DMS114 treated with DMSO at 0.1 percent for 48 hours (cell line): ENCODE measurements around the gene MTA3.
A peak's percentile ranks its signal among the peaks of the same experiment; 100 is the strongest.
"Not testable (repeated sequence)": the region's sequence is repeated elsewhere in the genome, so short reads cannot be mapped to it uniquely, and the experiment has no call there.

Source experiments
- DNase-seq: peaks from one replicate; lab custom pipeline; 2025; ENCODE audit not compliant: unreplicated experiment; lab: John Stamatoyannopoulos, UW

The MTA3 gene

GRCh38 chr2:42567364-42567763 is 1.1 kb upstream of the MTA3 start:
- DNase-seq = no peak

GRCh38 chr2:42567806-42568400 is 529 bp upstream of the MTA3 start:
- no peak for DNase-seq

- DNase-seq = no peak
Measured at GRCh38 chr2:42569116-42569711, 782 bp downstream of the MTA3 start.

DNA sequence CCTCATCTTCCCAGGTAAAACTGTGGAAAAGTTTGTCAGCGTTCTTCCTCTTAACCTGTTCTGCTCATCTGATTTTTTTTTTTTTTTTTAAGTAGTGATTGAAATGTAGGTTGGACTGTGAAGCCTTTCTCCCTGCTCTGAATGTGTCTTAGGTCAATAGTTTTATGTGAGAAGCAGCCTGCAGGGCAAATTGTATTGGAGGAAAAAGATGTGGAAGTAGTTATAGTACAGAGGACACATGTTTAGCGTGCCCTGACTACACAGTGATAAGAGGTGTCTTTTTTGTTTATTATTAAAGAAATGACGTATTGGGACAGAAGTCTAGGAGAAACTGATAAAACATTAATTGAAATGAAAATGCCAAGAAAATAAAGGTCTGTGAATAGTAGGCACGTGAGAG is 1.5 kb downstream of the MTA3 start:
- no peak for DNase-seq

DNA sequence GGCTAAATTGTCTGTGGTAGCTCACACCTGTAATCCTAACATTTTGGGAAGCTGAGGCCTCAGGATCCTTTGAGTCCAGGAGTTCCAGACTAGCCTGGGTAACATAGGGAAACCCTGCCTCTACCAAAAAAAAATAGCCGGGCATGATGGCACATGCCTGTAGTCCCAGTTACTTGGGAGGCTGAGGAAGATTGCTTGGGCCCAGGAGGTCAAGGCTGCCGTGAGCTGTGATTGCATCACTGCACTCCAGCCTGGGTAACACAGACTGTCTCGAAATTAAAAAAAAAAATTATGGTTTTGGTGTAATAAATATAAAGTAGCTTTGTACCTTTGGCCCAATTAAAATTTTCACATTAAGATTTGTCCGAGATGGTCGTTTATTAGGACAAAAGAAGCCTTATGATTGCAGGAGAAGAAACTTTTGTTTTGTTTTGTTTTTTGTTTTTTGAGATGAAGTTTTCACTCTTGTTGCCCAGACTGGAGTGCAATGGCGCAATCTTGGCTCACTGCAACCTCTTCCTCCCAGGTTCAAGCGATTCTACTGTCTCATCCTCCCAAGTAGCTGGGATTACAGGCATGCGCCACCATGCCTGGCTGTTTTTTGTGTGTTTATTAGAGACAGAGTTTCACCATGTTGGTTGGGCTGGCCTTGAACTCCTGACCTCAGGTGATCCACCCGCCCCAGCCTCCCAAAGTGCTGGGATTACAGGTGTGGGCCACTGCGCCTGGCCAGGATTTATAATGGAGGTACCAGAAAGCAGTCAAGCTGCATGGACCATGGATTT is 4.1 kb downstream of the MTA3 start:
- no peak for DNase-seq

DNA sequence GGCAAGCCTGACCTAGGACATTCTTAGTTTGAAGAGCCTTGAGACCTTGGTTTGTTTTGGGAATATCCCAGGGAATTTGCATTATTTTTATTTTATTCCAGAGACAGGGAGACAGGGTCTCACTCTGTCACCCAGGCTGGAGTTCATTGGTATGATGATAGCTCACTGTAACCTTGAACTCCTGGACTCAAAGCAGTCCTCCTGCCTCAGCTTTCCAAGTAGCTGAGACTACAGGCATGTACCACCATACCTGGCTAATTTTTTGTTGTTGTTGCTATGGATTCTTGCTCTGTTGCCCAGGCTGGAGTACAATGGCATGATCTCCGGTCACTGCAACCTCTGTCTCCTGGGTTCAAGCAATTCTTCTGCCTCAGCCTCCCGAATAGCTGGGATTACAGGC is 4.8 kb downstream of the MTA3 start:
- DNase-seq = no peak

DNA sequence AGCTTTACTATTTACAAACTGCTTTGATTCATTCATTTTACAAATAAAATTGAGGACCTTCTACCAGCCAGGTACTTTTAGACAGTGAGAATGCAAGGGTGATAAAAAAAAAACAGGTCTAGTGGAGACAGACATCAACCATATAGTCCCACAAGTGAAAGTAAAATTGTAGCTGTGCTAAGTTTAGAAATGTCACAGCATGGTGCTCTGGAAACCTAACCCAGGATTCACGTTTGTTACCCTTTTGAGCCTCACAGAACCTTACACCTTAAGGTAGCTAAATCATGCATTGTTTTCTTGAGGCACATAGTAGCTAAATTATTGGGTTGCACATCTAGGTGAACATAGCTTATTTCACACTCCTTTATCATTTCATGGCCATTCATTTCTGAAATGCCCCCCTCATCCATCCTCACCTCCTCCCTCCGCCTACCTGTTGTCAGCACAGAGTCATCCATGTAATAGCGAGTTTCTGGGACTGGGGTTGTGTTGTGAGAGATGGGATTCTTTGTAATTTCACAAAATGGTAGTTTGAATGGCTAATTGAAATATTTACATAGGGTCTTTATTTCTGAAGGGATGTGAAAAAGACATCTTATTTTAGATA is 7.1 kb downstream of the MTA3 start:
- DNase-seq = no peak

DNA sequence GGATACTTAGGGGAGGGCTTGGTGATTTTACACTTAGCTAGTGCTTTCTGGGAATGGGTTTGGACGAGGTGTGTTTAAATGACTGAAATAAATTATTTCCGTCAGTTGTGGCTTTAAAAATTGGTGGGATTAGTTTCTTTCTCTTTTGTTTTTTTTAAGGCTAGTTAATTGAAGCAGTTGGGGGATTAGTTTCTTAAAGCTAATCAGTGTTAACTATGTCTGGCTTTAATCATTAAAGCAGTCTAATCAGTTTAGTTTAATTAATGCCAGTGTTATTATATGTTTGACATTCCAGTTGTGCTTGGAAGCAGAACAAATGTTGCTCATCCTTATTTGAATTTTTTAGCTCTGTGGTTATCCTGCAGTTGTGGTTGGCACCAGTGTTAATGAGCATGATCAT is 10.2 kb downstream of the MTA3 start:
- DNase-seq = no peak

- no peak for DNase-seq
Measured at GRCh38 chr2:42581257-42581656, 12.8 kb downstream of the MTA3 start.

DNA sequence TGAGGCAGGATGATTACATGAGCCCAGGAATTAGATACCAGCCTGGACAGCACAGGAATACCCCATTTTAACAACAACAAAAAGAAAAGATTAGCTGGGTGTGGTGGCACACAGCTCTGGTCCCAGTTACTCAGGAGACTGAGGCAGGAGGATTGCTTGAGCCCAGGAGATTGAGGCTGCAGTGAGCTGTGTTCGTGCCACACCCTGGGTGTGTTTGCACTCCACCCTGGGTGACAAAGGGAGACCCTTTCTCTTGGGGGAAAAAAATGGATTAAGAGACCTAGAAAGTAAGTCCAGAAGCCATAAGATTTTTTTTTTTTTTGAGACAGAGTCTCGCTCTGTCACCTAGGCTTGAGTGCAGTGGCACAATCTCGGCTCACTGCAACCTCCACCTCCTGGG is 16.2 kb downstream of the MTA3 start:
- DNase-seq = not testable (repeated sequence)

DNA sequence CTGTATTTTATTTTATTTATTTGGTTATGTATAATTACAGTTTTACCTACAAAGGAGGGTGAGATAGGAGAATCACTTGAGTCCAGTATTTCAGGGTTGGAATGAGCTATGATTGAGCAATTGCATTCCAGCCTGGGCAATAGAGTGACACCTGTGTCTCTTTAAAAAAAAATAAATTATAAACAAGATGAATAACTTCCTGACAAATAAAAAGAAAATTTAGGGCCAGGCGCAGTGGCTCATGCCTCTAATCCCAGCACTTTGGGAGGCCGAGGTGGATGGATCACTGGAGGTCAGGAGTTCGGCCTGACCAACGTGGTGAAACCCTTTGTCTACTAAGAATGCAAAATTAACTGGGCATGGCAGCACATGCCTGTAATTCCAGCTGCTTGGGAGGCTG is 17.3 kb downstream of the MTA3 start:
- DNase-seq = no peak

DNA sequence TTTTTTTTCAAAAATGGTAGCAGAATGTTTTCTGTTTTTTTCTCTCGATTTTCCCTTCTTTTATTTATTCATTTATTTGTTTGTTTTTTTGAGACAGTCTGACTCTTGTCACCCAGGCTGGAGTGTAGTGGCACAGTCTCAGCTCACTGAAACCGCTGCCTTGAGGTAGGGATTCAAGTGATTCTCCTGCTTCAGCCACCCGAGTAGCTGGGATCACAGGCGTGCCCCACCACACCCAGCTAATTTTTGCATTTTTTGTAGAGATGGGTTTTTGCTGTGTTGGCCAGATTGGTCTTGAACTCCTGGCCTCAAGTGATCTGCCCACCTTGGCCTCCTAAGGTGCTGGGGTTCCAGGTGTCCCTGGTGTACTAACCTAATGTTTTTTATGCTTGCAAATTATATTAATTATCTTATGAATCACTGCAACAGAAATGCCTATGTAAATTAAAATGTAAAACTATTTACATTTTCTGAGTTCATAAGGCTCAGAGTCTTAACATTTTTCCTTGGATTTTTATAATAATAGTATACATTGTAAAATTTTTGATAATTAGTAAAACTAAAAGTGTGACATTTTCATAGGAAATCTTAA is 19.2 kb downstream of the MTA3 start:
- no peak for DNase-seq

GRCh38 chr2:42588121-42588520 is 19.7 kb downstream of the MTA3 start:
- DNase-seq = no peak

DNA sequence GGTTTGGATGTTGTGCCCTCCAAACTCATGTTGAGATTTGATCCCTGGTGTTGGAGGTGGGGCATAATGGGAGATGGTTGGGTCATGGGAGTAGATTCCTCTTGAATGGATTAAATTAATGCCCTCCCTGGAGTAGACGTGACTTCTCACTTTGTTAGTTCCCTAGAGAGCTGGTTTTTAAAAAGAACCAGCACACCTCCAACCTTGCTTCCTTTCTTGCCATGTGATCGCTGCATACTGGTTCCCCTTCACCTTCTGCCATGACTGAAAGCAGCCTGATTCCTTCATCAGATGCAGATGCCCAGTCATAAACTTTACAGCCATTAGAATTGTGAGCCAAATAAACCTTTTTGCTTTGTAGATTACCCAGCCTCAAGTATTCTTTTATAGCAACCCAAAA is 21.7 kb downstream of the MTA3 start:
- DNase-seq = no peak

DNA sequence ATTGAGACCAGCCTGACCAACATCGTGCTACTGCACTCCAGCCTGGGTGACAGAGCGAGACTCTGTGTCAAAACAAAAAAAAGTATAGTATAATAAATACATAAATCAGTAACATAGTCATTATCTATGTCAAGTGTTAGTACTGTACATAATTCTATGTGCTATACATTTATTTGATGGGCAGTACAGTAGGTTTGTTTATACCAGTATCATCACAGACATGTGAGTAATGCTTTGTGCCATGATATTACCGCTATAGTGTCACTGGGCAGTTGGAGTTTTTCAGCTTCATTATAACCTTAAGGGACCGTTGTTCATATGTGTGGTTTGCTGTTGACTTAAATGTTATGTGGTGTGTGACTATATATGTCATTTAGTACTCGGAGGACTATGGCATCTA is 24.9 kb downstream of the MTA3 start:
- no peak for DNase-seq

DNA sequence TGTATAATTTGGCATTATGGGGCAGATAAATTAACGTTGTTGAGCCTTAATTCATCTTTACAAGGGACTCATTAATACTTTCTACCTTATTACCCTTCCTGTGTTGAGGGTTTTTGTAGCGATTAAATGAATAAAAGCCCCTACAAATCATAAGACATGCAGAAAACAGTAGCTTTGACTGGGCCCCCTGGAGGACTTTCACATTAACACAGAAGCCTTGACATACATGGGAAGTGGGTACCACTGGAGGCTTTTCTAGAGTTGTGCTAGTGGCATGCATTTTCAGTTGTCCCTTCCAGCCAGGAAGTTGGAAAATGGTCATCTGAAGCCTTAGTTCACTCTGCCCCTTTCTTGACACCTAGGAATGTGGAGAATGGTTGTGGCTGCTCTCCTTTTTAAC is 30.2 kb downstream of the MTA3 start:
- peak; percentile 6 for DNase-seq

DNA sequence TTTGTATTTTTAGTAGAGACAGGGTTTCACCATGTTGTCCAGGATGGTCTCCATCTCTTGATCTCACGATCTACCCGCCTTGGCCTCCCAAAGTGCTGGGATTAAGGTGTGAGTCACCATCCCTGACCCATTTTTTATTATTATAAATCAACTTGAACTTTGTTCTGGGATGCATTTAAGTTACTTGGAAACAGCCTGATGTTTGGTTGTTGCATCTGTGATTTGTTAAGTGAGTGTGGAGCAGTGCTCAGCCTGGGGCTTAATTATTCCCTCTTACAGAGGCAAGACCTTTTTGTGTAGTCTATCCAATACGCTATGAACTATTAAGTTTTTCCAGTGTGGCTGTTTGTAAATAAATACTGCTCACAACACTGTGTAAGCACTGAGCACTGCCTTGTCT is 32.6 kb downstream of the MTA3 start:
- DNase-seq = no peak

DNA sequence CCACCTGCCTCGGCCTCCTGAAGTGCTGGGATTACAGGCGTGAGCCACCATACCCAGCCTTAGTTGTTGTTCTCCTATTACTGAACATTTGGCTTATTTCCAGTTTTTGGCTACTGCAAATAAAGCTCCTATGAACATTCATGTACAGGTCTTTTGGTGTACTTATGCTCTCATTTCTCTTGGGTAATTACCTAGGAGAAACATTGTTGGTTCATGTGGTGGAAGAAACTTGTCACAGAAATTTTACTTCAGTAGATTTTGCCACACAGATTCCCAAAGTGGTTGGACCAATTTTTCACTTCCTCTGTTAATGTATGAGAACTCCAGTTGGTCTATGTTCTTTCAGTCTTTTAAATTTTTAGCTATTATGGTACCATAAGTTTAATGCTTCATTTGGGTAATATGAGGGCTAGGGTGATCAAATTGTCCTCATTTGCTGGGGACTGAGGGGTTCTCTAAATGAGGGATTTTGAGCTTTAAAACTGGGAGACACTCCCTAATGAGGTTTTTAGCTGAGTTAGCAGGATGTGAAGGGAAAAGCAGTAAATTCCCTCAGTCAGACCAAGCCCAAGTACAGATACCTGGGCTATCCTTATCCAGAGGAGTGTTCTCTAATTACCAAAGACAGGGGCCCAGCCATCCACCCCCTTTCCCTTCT is 33.9 kb downstream of the MTA3 start:
- no peak for DNase-seq

DNA sequence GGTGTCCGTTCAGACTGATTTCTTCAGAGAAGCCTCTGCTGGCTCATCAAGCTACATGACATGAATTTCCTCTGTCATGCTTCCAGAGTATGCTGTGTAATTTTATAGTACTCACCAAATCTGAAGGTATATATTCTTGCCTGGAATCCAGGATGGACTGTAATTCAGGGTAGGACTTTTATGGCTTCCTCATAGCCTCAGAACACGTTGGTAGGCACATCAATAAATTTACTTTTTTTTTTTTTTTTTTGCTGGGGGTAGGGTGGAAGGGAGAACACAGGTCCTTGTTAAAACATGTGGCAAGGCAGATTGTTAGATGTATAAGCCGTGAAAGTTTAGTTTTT is 34.4 kb downstream of the MTA3 start:
- DNase-seq = no peak

DNA sequence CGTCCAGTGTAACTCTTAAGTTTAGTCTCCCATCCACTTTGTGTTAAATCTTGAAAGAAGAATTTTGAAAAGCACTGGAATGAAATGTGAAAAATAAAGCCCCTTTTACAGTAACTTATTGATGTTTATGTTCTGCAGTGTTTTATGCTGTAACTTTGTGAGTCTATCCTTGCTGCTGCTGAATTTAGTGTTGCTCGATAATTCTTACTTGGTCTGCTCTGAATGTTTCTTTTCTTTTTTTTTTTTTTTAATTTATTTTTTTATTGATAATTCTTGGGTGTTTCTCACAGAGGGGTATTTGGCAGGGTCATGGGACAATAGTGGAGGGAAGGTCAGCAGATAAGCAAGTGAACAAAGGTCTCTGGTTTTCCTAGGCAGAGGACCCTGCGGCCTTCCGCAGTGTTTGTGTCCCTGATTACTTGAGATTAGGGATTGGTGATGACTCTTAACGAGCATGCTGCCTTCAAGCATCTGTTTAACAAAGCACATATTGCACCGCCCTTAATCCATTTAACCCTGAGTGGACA is 36.0 kb downstream of the MTA3 start:
- not testable (repeated sequence) for DNase-seq

GRCh38 chr2:42606166-42606565 is 37.7 kb downstream of the MTA3 start:
- DNase-seq = not testable (repeated sequence)
